Activated naive CD8-positive, alpha-beta T cell (primary cell): ENCODE measurements around the gene MOB3A.

Source experiments
- H3K27ac Mint-ChIP-seq: one replicate; pipeline ENCODE4 v1.8.0; 2021; ENCODE audit warnings: mixed read lengths
- H3K27me3 Mint-ChIP-seq: one replicate; pipeline ENCODE4 v1.8.0; 2021; ENCODE audit warnings: mixed read lengths
- H3K36me3 Mint-ChIP-seq: one replicate; pipeline ENCODE4 v1.8.0; 2021; ENCODE audit warnings: mixed read lengths
- H3K4me1 Mint-ChIP-seq: one replicate; pipeline ENCODE4 v1.8.0; 2021; ENCODE audit warnings: low read depth, mixed read lengths
- H3K4me3 Mint-ChIP-seq: one replicate; pipeline ENCODE4 v1.8.0; 2021; ENCODE audit warnings: mild to moderate bottlenecking, mixed read lengths
- H3K9me3 Mint-ChIP-seq: one replicate; pipeline ENCODE4 v1.8.0; 2021; ENCODE audit warnings: low read depth, mixed read lengths

MOB3A gene

GRCh38 chr19:2054763-2055162, 41.4 kb downstream of the MOB3A start:
- no peaks in the 10 kb centered on the region for H3K9me3 Mint-ChIP-seq
- no peaks in the 10 kb centered on the region for H3K36me3 Mint-ChIP-seq
- H3K4me3 Mint-ChIP-seq = no peak overlapping the region
- peak overlapping the region; percentile 76 for H3K27ac Mint-ChIP-seq
- no peaks in the 10 kb centered on the region for H3K27me3 Mint-ChIP-seq
- H3K4me1 Mint-ChIP-seq = peaks cover 40% of the 10 kb centered on the region

GRCh38 chr19:2053601-2054389, 42.3 kb downstream of the MOB3A start:
- peak overlapping the region; percentile 46 for H3K27ac Mint-ChIP-seq
- H3K9me3 Mint-ChIP-seq = no peaks in the 10 kb centered on the region
- H3K4me1 Mint-ChIP-seq = peaks cover 43% of the 10 kb centered on the region
- no peaks in the 10 kb centered on the region for H3K27me3 Mint-ChIP-seq
- H3K4me3 Mint-ChIP-seq = peak overlapping the region; percentile 17
- H3K36me3 Mint-ChIP-seq = no peaks in the 10 kb centered on the region

GRCh38 chr19:2051773-2052704, 44.1 kb downstream of the MOB3A start:
- Mint-ChIP-seq H3K9me3 (no peaks in the 10 kb centered on the region), H3K27ac (peak overlapping the region; percentile 87), H3K27me3 (no peaks in the 10 kb centered on the region), H3K36me3 (no peaks in the 10 kb centered on the region), H3K4me1 (peaks cover 43% of the 10 kb centered on the region), H3K4me3 (peak overlapping the region; percentile 79)

- Mint-ChIP-seq H3K36me3 (no peaks in the 10 kb centered on the region), H3K27me3 (no peaks in the 10 kb centered on the region), H3K4me1 (peaks cover 42% of the 10 kb centered on the region), H3K9me3 (no peaks in the 10 kb centered on the region), H3K4me3 (peak within 1 kb of the TSS; percentile 84), H3K27ac (peak within 1 kb of the TSS; percentile 87)
Measured at GRCh38 chr19:2050991-2051772, 44.9 kb downstream of the MOB3A start, which contains the start of gene MKNK2. Gene MKNK2, minus strand, starts transcription at chr19:2051244. Its CDS starts 393 bp downstream, at chr19:2050851.

- H3K4me3 Mint-ChIP-seq = peak overlapping the region; percentile 84
- H3K36me3 Mint-ChIP-seq = no peaks in the 10 kb centered on the region
- peaks cover 38% of the 10 kb centered on the region for H3K4me1 Mint-ChIP-seq
- H3K9me3 Mint-ChIP-seq = no peaks in the 10 kb centered on the region
- no peaks in the 10 kb centered on the region for H3K27me3 Mint-ChIP-seq
- H3K27ac Mint-ChIP-seq = no peak overlapping the region
Measured at GRCh38 chr19:2050349-2050990, 45.7 kb downstream of the MOB3A start.

- Mint-ChIP-seq H3K27me3 (no peaks in the 10 kb centered on the region), H3K27ac (peak overlapping the region; percentile 77), H3K4me1 (peaks cover 37% of the 10 kb centered on the region), H3K9me3 (no peaks in the 10 kb centered on the region), H3K4me3 (peak overlapping the region; percentile 84), H3K36me3 (no peaks in the 10 kb centered on the region)
Measured at GRCh38 chr19:2049741-2050348, 46.3 kb downstream of the MOB3A start.

- H3K27me3 Mint-ChIP-seq = no peaks in the 10 kb centered on the region
- no peaks in the 10 kb centered on the region for H3K9me3 Mint-ChIP-seq
- H3K4me1 Mint-ChIP-seq = peaks cover 37% of the 10 kb centered on the region
- peak overlapping the region; percentile 41 for H3K27ac Mint-ChIP-seq
- no peaks in the 10 kb centered on the region for H3K36me3 Mint-ChIP-seq
- H3K4me3 Mint-ChIP-seq = peak overlapping the region; percentile 84
Measured at GRCh38 chr19:2048959-2049740, 47.0 kb downstream of the MOB3A start.

GRCh38 chr19:2048104-2048958, 47.8 kb downstream of the MOB3A start:
- H3K27ac Mint-ChIP-seq = peak overlapping the region; percentile 68
- H3K4me1 Mint-ChIP-seq = peaks cover 41% of the 10 kb centered on the region
- peak overlapping the region; percentile 65 for H3K4me3 Mint-ChIP-seq
- no peaks in the 10 kb centered on the region for H3K27me3 Mint-ChIP-seq
- H3K9me3 Mint-ChIP-seq = no peaks in the 10 kb centered on the region
- H3K36me3 Mint-ChIP-seq = no peaks in the 10 kb centered on the region

- Mint-ChIP-seq H3K4me3 (peak overlapping the region; percentile 49), H3K9me3 (no peaks in the 10 kb centered on the region), H3K27ac (no peak overlapping the region), H3K27me3 (no peaks in the 10 kb centered on the region), H3K4me1 (peaks cover 42% of the 10 kb centered on the region), H3K36me3 (no peaks in the 10 kb centered on the region)
Measured at GRCh38 chr19:2047449-2048103, 48.5 kb downstream of the MOB3A start.

GRCh38 chr19:2047076-2047448, 49.1 kb downstream of the MOB3A start:
- Mint-ChIP-seq H3K4me1 (peaks cover 40% of the 10 kb centered on the region), H3K4me3 (no peak overlapping the region), H3K27me3 (no peaks in the 10 kb centered on the region), H3K36me3 (no peaks in the 10 kb centered on the region), H3K9me3 (no peaks in the 10 kb centered on the region), H3K27ac (no peak overlapping the region)

- H3K36me3 Mint-ChIP-seq = no peaks in the 10 kb centered on the region
- H3K4me3 Mint-ChIP-seq = no peak overlapping the region
- H3K9me3 Mint-ChIP-seq = no peaks in the 10 kb centered on the region
- no peaks in the 10 kb centered on the region for H3K27me3 Mint-ChIP-seq
- no peak overlapping the region for H3K27ac Mint-ChIP-seq
- H3K4me1 Mint-ChIP-seq = peaks cover 37% of the 10 kb centered on the region
Measured at GRCh38 chr19:2046046-2046907, 49.8 kb downstream of the MOB3A start.
